ENCODE data around the gene LMF1. TPM values are rescaled to one million over a fixed set of nuclear protein-coding genes. Genes with fewer than 3 reads are reported as not detected.

The LMF1 gene
- total RNA-seq, 4 donors from 2014 or later, result 21.8 to 47.9 (median 36.0) TPM

GRCh38 chr16:909281-910000, 61.3 kb downstream of the LMF1 start:
- H3K27ac ChIP-seq, result no peak overlapping the region
- TF ChIP-seq POLR2A (IDR thresholded peaks at IDR 0.05), result no peak
- TF ChIP-seq CTCF (IDR thresholded peaks at IDR 0.05), result no peak
- no peak for DNase-seq
- no peaks in the 10 kb centered on the region for H3K27me3 ChIP-seq
- no peaks in the 10 kb centered on the region for H3K36me3 ChIP-seq
- no peak overlapping the region for H3K4me3 ChIP-seq
- H3K9me3 ChIP-seq, result no peaks in the 10 kb centered on the region
- intact Hi-C loops (cut with DNase I; ENCODE audit: low total_unique reads), result no loop called here
- no peaks in the 10 kb centered on the region for H3K4me1 ChIP-seq

GRCh38 chr16:908526-909155, 62.1 kb downstream of the LMF1 start:
- intact Hi-C loops (cut with DNase I; ENCODE audit: low total_unique reads), result no loop called here
- Histone ChIP-seq H3K9me3 (no peaks in the 10 kb centered on the region), H3K27me3 (no peaks in the 10 kb centered on the region), H3K4me3 (no peak overlapping the region), H3K36me3 (no peaks in the 10 kb centered on the region), H3K27ac (no peak overlapping the region), H3K4me1 (no peaks in the 10 kb centered on the region)
- TF ChIP-seq CTCF (IDR thresholded peaks at IDR 0.05) (no peak), POLR2A (IDR thresholded peaks at IDR 0.05) (no peak)
- DNase-seq, result no peak

GRCh38 chr16:907842-908241, 62.9 kb downstream of the LMF1 start:
- Histone ChIP-seq H3K27ac (no peak overlapping the region), H3K36me3 (no peaks in the 10 kb centered on the region), H3K4me3 (no peak overlapping the region), H3K27me3 (no peaks in the 10 kb centered on the region), H3K9me3 (no peaks in the 10 kb centered on the region), H3K4me1 (no peaks in the 10 kb centered on the region)
- no peak for TF ChIP-seq POLR2A (IDR thresholded peaks at IDR 0.05)
- no peak for TF ChIP-seq CTCF (IDR thresholded peaks at IDR 0.05)
- DNase-seq, result no peak
- intact Hi-C loops (cut with DNase I; ENCODE audit: low total_unique reads), result no loop called here

GRCh38 chr16:907361-907760, 63.4 kb downstream of the LMF1 start:
- no peaks in the 10 kb centered on the region for H3K36me3 ChIP-seq
- no peak for DNase-seq
- H3K27ac ChIP-seq, result no peak overlapping the region
- no peak overlapping the region for H3K4me3 ChIP-seq
- no peaks in the 10 kb centered on the region for H3K9me3 ChIP-seq
- H3K4me1 ChIP-seq, result no peaks in the 10 kb centered on the region
- H3K27me3 ChIP-seq, result no peaks in the 10 kb centered on the region
- intact Hi-C loops (cut with DNase I; ENCODE audit: low total_unique reads), result no loop called here
- TF ChIP-seq CTCF (IDR thresholded peaks at IDR 0.05) (no peak), POLR2A (IDR thresholded peaks at IDR 0.05) (no peak)

GRCh38 chr16:906296-906695, 64.5 kb downstream of the LMF1 start:
- no peak overlapping the region for H3K4me3 ChIP-seq
- no peak overlapping the region for H3K27ac ChIP-seq
- TF ChIP-seq POLR2A (IDR thresholded peaks at IDR 0.05), result no peak
- TF ChIP-seq CTCF (IDR thresholded peaks at IDR 0.05), result no peak
- H3K36me3 ChIP-seq, result no peaks in the 10 kb centered on the region
- no peaks in the 10 kb centered on the region for H3K4me1 ChIP-seq
- intact Hi-C loops (cut with DNase I; ENCODE audit: low total_unique reads), result no loop called here
- DNase-seq, result no peak
- H3K27me3 ChIP-seq, result no peaks in the 10 kb centered on the region
- no peaks in the 10 kb centered on the region for H3K9me3 ChIP-seq
